GM12865 (cell line): Measurements from ENCODE around the gene FIBIN.

Experiments
- DNase-seq: peaks from one replicate; pipeline ENCODE4 v3.0.0; 2010; ENCODE audit warnings: low read depth
- H3K4me3 ChIP-seq: 2 replicates; pipeline ENCODE4 v1.5.1; 2011; ENCODE audit warnings: mild to moderate bottlenecking, low read depth, low read length, control low read depth
- CTCF ChIP-seq: IDR thresholded peaks from 2 replicates; pipeline ENCODE4 v1.5.1; 2011; ENCODE audit warnings: low read length, control low read depth, low read depth, inconsistent platforms; ENCODE audit not compliant: insufficient read depth; ENCODE audit errors: missing control alignments

Gene FIBIN

GRCh38 chr11:26993965-26994457 is at the start of gene FIBIN:
TSS of gene FIBIN (plus strand) at chr11:26994112. CDS start at chr11:26994527, 415 bp downstream.
- TF ChIP-seq CTCF, result no peak
- DNase-seq, result no peak
- H3K4me3 ChIP-seq, result no peak within 1 kb of the TSS

GRCh38 chr11:26944866-26945664 is 48.8 kb upstream of the FIBIN start:
- no peak overlapping the region for H3K4me3 ChIP-seq
- TF ChIP-seq CTCF, result no peak
- DNase-seq, result no peak

GRCh38 chr11:26946257-26946716 is 47.6 kb upstream of the FIBIN start:
- no peak for DNase-seq
- TF ChIP-seq CTCF, result no peak
- H3K4me3 ChIP-seq, result no peak overlapping the region

GRCh38 chr11:26947379-26947844 is 46.5 kb upstream of the FIBIN start:
- no peak overlapping the region for H3K4me3 ChIP-seq
- no peak for DNase-seq
- TF ChIP-seq CTCF, result no peak

- no peak for DNase-seq
- H3K4me3 ChIP-seq, result no peak overlapping the region
- no peak for TF ChIP-seq CTCF
These were observed 45.8 kb upstream of the FIBIN start for GRCh38 chr11:26947904-26948639.

- no peak for TF ChIP-seq CTCF
- DNase-seq, result no peak
- H3K4me3 ChIP-seq, result no peak overlapping the region
These were observed 45.0 kb upstream of the FIBIN start for GRCh38 chr11:26948881-26949280.
